GM18861 (cell line): Measurements from ENCODE around the gene PRRC2B.
"Not testable (repeated sequence)": the region's sequence is repeated elsewhere in the genome, so short reads cannot be mapped to it uniquely, and the experiment has no call there.

ENCODE experiments used
- ATAC-seq: cut with Tn5 transposase; IDR thresholded peaks from one replicate; pipeline ENCODE4 v1.9.1; 2021; ENCODE audit not compliant: unreplicated experiment

The PRRC2B gene

GRCh38 chr9:131432597-131433301 is 38.9 kb downstream of the PRRC2B start:
- ATAC-seq: no peak

DNA sequence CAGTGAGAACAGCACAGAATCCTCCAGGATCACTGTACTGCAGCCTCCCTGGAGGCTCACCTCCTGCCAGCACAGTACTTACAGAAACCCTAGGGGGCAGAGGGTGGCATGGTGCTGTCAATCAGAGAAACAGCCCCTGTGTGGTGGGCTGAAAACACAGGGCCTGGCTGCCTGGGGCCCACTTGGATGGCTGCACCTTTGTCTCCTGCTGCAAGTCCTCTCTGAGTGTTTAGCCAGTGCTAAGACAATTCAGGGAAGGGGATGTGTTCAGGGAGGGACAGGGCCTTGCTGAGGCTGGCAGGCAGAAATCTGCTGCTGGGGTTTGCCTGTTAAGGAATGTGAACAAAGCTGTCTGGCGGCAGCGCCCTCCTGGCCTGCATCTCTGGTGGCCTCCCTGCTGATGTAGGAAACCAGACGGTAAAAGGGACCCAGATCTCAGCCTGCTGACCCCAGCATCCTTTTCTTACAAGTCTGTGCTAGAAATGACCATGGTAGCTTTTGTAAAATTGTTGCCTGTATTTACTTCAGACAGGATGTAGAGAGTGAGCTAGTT is 39.5 kb downstream of the PRRC2B start:
- no peak for ATAC-seq

DNA sequence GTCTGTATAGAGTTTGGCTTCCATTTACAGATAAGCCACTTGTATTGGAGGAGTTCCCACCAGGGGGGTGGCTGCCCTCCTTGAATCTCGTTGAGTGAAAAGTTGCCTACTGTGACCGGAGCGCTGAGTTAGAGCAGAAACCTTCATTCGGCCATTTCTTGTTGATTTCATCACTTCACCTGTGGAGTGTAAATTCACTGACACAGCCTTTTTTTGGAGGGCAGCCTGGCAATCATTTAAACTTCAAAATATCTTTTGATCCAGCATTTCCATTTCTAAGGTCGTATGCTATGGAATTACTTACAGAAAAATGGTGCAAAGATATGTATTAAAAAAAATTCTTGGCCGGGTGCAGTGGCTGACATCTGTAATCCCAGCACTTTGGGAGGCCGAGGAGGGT is 40.8 kb downstream of the PRRC2B start:
- ATAC-seq: no peak

GRCh38 chr9:131436376-131436775 is 42.5 kb downstream of the PRRC2B start:
- ATAC-seq: no peak

DNA sequence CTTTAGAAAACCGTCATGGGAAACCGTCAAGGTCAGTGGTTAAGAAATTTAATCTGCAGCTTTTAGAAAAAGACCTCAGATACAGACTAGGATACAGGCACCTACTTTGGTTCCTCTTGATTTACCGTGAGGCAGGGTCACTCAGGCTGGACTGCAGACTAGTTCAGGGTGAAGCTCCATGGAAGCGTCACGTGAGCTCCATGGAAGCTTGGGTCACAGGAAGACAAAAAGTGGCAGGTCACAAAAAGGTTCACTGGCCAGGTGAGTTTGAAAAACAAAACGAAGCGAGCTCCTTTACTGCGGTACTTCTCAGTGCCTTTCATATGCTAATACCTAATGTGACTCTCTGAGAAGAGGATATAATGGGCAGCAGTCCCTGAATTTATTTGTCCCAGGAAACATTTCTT is 43.0 kb downstream of the PRRC2B start:
- ATAC-seq: no peak

GRCh38 chr9:131438190-131438589 is 44.3 kb downstream of the PRRC2B start:
- no peak for ATAC-seq

- no peak for ATAC-seq
Observed at GRCh38 chr9:131439224-131439623, 45.3 kb downstream of the PRRC2B start.

DNA sequence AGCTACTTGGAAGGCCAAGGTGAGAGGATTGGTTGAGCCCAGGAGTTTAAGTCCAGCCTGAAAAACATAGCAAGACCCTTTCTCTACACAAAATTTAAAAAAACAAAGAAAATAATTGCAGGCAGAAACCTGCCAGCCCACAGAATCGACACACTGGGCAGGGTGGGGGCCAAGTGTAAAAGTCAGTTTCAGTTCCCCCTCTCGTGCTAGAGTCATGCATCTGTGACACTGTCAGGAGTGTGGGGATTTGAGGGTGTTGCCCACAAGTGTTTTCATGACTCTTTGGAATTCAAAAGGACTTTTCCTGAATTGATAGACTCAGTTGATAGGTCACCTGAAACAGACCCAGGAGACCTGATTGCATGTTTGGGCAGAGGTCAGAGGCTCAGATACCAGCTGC is 47.6 kb downstream of the PRRC2B start:
- ATAC-seq: no peak

GRCh38 chr9:131442351-131442750 is 48.5 kb downstream of the PRRC2B start:
- ATAC-seq: no peak

DNA sequence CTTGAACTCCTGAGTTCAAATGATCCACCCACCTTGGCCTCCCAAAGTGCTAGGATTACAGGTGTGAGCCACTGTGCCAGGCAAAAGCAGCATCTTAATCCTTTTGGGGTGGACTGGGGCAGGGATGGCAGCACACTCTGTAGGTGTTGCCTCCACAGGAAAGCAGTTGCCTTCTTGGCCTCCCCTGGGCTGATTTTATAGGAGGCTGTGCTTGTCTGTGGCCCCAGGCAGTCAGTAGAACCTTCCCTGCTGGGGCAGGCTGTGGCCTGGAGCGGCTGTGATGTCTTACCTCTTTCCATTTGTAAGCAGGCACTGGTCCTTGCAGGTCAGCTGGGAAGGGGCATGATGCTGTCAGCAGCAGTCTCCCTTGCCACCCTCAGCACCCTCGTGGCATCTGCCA is 49.8 kb downstream of the PRRC2B start:
- no peak for ATAC-seq

DNA sequence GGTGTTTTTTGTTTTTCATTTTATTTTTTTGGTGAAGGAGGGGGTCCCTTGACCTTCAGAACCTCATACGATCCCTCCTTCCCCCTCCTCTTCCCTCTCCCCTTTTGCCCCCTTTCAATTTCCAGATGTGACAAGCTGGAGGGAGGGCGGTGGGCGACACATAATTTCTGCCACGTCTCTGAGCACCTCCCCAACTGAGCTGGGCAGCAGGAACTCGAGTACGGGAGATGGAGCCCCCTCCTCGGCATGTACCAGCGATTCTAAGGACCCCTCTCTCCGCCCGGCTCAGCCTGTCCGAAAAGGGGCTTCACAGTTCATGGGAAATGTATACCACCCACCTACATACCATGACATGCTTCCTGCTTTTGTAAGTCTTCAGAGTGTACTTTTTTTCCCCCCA is 52.4 kb downstream of the PRRC2B start:
- no peak for ATAC-seq

DNA sequence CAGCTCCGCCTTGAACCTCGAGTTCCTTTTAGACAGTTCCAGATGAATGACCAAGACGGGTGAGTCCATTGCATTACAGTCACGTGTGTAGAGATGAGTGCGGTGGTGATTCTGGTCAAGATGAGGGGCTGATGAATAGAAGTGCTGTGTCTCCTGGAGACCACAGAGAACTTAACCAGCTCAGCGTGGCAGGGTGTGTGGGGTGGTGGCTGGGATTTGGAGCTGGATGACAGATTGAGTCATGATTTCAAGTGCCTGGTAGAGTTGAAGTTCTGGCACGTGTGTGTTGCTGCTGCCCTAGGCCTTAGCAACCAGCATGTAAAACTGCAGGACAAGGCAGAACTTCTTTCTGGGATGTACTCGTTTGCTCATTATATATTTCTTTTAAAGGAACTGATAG is 53.3 kb downstream of the PRRC2B start:
- no peak for ATAC-seq

DNA sequence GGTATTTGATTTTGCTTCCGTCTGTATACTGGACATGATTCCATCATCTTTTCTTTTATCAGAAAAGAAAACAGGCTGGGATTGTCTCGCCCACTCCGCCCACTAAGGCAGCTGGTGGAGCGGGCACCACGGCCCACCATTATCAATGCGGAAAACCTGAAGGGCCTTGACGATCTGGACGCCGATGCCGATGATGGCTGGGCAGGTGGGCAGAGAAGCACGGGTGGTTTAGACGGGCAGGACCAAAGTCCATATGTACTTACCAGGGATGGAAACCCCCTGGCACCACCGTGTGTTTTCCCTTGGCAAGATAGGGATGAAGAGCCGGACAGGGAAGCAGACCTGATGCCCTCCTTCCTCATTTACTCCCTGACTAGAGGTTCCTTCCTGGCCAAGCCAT is 53.7 kb downstream of the PRRC2B start:
- no peak for ATAC-seq

DNA sequence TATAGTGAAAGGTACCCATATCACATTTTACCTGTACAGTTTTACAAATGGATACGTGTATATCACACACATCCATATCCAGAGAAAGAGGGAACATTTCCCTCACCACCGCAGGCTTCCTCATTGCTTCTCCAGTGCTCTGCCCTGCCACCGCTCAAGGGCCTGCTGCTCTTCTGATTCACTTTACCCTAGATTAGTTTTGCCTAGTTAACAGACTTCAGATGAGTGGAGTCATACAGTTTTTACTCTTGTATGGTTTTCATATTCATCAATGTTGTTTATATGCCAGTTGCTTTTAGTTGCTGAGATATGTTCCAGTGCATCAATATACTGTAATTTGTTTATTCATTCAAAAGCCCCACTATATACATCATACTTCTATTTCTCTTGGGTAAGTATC is 54.9 kb downstream of the PRRC2B start:
- no peak for ATAC-seq

DNA sequence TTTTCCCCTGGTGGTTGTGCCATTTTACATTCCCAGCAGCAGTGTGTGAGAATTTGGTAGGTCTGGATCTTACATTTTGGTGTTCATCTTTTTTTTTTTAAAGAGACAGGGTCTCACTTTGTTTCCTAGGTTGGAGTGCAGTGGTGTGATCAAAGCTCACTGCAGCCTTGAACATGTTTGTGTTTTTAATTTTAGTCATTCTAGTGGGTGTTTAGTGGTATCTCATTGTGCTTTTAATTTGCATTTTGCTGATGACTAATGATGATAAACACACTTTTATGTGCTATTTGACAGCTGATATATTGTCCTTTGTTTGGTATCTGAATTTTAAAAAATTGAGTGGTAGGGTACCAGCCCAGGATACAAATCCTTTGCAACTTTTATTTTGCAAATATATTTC is 55.4 kb downstream of the PRRC2B start:
- no peak for ATAC-seq

GRCh38 chr9:131454028-131454427 is 60.1 kb downstream of the PRRC2B start:
- ATAC-seq: no peak

GRCh38 chr9:131455655-131456054 is 61.8 kb downstream of the PRRC2B start:
- ATAC-seq: not testable (repeated sequence)

DNA sequence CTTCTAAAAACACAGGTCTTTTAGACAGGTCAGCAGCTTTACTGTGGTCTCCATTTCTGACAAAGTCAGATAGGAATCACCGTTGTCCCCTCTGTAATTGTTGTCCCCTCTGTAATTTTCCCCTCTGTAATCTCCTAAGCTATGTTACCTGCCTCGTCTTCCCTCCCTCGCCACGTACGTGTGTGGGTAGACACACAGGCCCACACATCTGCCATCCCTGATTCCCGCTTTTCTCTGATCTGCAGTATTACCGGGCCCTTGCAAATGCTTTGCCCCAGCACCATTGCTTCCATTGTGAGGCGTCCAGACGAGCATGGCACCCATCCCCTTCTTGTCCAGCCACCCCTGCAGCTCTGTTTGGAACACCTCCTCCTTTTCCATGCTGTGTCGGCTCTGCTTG is 63.9 kb downstream of the PRRC2B start:
- no peak for ATAC-seq

DNA sequence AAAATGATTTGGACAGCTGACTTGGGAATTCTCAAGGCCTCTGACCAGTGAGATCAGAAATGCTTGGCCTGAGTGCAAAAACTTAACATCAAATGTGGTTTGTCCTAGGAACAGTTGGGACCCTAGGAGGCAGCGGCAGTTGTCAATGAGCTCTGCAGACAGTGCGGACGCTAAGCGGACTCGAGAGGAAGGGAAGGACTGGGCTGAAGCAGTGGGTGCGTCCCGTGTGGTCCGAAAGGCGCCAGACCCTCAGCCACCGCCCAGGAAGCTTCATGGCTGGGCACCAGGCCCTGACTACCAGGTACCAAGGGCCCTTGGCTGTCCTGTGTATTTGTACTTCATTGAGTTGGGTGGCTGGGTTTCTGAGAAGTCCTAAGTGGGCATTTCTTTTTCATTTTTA is 65.2 kb downstream of the PRRC2B start:
- no peak for ATAC-seq

GRCh38 chr9:131461166-131461565 is 67.3 kb downstream of the PRRC2B start:
- no peak for ATAC-seq

GRCh38 chr9:131464354-131465000 is 70.6 kb downstream of the PRRC2B start:
- ATAC-seq: no peak

GRCh38 chr9:131465401-131465800 is 71.5 kb downstream of the PRRC2B start:
- no peak for ATAC-seq
